GM23338 (cell line): ENCODE results near the gene LRP1B. TPM values are rescaled to one million over a fixed set of nuclear protein-coding genes. Genes with fewer than 3 reads are reported as not detected.

Experiments
- ATAC-seq: fragments of 200-7000 bp; cut with Tn5 transposase; 3 replicates; pipeline ENCODE4 v1.9.1; 2020
- DNase-seq: peaks from one replicate; pipeline ENCODE4 v3.0.0-alpha.2; 2015; ENCODE audit warnings: low spot score
- H2AFZ ChIP-seq: fragments of 200-600 bp; sonication (generic); 2 replicates; pipeline ENCODE4 v1.8.0; 2016; ENCODE audit warnings: antibody characterized with exemption, mild to moderate bottlenecking, moderate library complexity
- H3F3A ChIP-seq: fragments of 200-600 bp; sonication (generic); replicated peaks from 2 replicates; pipeline ENCODE4 v1.8.0; 2017; ENCODE audit warnings: antibody characterized with exemption, mixed run types, low read depth
- H3K27ac ChIP-seq: fragments of 200-600 bp; sonication (generic); 2 replicates; pipeline ENCODE4 v1.6.1; 2016; ENCODE audit warnings: low read depth
- H3K27me3 ChIP-seq: fragments of 200-600 bp; sonication (generic); 2 replicates; pipeline ENCODE4 v1.8.0; 2016; ENCODE audit warnings: mild to moderate bottlenecking, mixed run types, moderate library complexity; ENCODE audit not compliant: insufficient read depth
- H3K36me3 ChIP-seq: fragments of 200-600 bp; sonication (generic); 2 replicates; pipeline ENCODE4 v1.8.0; 2016; ENCODE audit warnings: mild to moderate bottlenecking; ENCODE audit not compliant: insufficient read depth
- H3K4me1 ChIP-seq: fragments of 200-600 bp; sonication (generic); 2 replicates; pipeline ENCODE4 v1.8.0; 2016; ENCODE audit warnings: mild to moderate bottlenecking, moderate library complexity; ENCODE audit not compliant: insufficient read depth
- H3K4me2 ChIP-seq: fragments of 200-600 bp; sonication (generic); 2 replicates; pipeline ENCODE4 v1.7.1; 2017; ENCODE audit warnings: mixed run types
- H3K4me3 ChIP-seq: fragments of 200-600 bp; sonication (generic); 2 replicates; pipeline ENCODE4 v1.6.1; 2016; ENCODE audit warnings: mixed run types
- H3K79me2 ChIP-seq: fragments of 200-600 bp; sonication (generic); replicated peaks from 2 replicates; pipeline ENCODE4 v1.8.0; 2017; ENCODE audit warnings: mild to moderate bottlenecking; ENCODE audit not compliant: insufficient read depth
- H3K9me2 ChIP-seq: fragments of 200-600 bp; sonication (generic); 2 replicates; pipeline ENCODE4 v1.8.0; 2017; ENCODE audit not compliant: insufficient read depth
- H4K20me1 ChIP-seq: fragments of 200-600 bp; sonication (generic); replicated peaks from 2 replicates; pipeline ENCODE4 v1.8.0; 2017; ENCODE audit warnings: mild to moderate bottlenecking; ENCODE audit not compliant: insufficient read depth
- H3K27ac Mint-ChIP-seq: 2 replicates; pipeline ENCODE4 v1.8.0; 2020; ENCODE audit warnings: inconsistent platforms, mild to moderate bottlenecking, moderate library complexity, mixed read lengths
- H3K27me3 Mint-ChIP-seq: 3 replicates; pipeline ENCODE4 v1.8.0; 2022; ENCODE audit warnings: low read depth, mild to moderate bottlenecking, moderate library complexity, mixed read lengths, inconsistent platforms; ENCODE audit not compliant: insufficient read depth, poor library complexity
- H3K36me3 Mint-ChIP-seq: 3 replicates; pipeline ENCODE4 v1.8.0; 2021; ENCODE audit warnings: low read depth, mild to moderate bottlenecking, inconsistent platforms, moderate library complexity, mixed read lengths
- H3K4me1 Mint-ChIP-seq: 3 replicates; pipeline ENCODE4 v1.8.0; 2020; ENCODE audit warnings: mild to moderate bottlenecking, inconsistent platforms, mixed read lengths
- H3K4me3 Mint-ChIP-seq: 3 replicates; pipeline ENCODE4 v1.8.0; 2021; ENCODE audit warnings: moderate library complexity, mild to moderate bottlenecking, inconsistent platforms, mixed read lengths
- H3K9me3 Mint-ChIP-seq: 3 replicates; pipeline ENCODE4 v1.8.0; 2020; ENCODE audit warnings: moderate library complexity, mild to moderate bottlenecking, inconsistent platforms, mixed read lengths
- CREB1 ChIP-seq: fragments of 250-450 bp; sonication (Bioruptor Pico); IDR thresholded peaks from 2 replicates; pipeline ENCODE4 v1.5.0; 2020; ENCODE audit warnings: low read depth, mild to moderate bottlenecking, moderate library complexity
- ETS1 ChIP-seq: IDR thresholded peaks from 2 replicates; pipeline ENCODE4 v1.6.1; 2016; ENCODE audit warnings: antibody characterized with exemption
- EZH2 ChIP-seq: fragments of 200-600 bp; sonication (generic); IDR thresholded peaks from one replicate; pipeline ENCODE4 v1.8.0; 2017; ENCODE audit warnings: antibody characterized with exemption, mild to moderate bottlenecking, low read depth; ENCODE audit not compliant: unreplicated experiment
- EZH2phosphoT487 ChIP-seq: fragments of 200-600 bp; sonication (generic); IDR thresholded peaks from one replicate; pipeline ENCODE4 v1.8.1; 2018; ENCODE audit warnings: antibody characterized with exemption; ENCODE audit not compliant: unreplicated experiment
- JUNB ChIP-seq: IDR thresholded peaks from one replicate; pipeline ENCODE4 v1.6.1; 2016; ENCODE audit warnings: antibody characterized with exemption; ENCODE audit not compliant: unreplicated experiment
- NANOG ChIP-seq: IDR thresholded peaks from 2 replicates; pipeline ENCODE4 v1.6.1; 2016; ENCODE audit warnings: antibody characterized with exemption, borderline replicate concordance
- POLR2AphosphoS5 ChIP-seq: IDR thresholded peaks from 2 replicates; pipeline ENCODE4 v1.6.1; 2016; ENCODE audit warnings: antibody characterized with exemption, low read depth
- REST ChIP-seq: IDR thresholded peaks from one replicate; pipeline ENCODE4 v1.6.1; 2018; ENCODE audit warnings: antibody characterized with exemption; ENCODE audit not compliant: unreplicated experiment
- ZNF114 ChIP-seq: fragments of 250-450 bp; sonication (Bioruptor Pico); IDR thresholded peaks from 2 replicates; pipeline ENCODE4 v1.5.0; 2020; ENCODE audit warnings: mild to moderate bottlenecking, moderate library complexity
- ZNF462 ChIP-seq: fragments of 250-450 bp; sonication (Bioruptor Pico); IDR thresholded peaks from 2 replicates; pipeline ENCODE4 v1.5.0; 2020; ENCODE audit warnings: mild to moderate bottlenecking, moderate library complexity
- polyA plus RNA-seq: library from polyadenylated mRNA; unstranded; fragments of >200 nt; fragmentation: Nextera tagmentation; extraction: Ambion mirVana; gene quantifications from 2 replicates; pipeline ENCODE4 v1.2.1, GENCODE V29; 2016
- total RNA-seq: library from RNA; depleted of rRNA; stranded (reverse); fragments of >200 nt; shearing (Covaris generic); gene quantifications from 2 replicates; pipeline ENCODE4 v1.2.3, GENCODE V29; 2014

LRP1B gene
- total and polyA plus RNA-seq, 2 experiments from 2014 or later: 0.15 to 0.97 TPM

GRCh38 chr2:141506135-141506534 lies 624.7 kb downstream of the LRP1B start (continued):
- TF ChIP-seq NANOG (no peak), REST (no peak), CREB1 (CRISPR knock-in tag) (no peak), POLR2AphosphoS5 (no peak), JUNB (no peak), EZH2 (no peak), EZH2phosphoT487 (no peak), ETS1 (no peak)

DNA sequence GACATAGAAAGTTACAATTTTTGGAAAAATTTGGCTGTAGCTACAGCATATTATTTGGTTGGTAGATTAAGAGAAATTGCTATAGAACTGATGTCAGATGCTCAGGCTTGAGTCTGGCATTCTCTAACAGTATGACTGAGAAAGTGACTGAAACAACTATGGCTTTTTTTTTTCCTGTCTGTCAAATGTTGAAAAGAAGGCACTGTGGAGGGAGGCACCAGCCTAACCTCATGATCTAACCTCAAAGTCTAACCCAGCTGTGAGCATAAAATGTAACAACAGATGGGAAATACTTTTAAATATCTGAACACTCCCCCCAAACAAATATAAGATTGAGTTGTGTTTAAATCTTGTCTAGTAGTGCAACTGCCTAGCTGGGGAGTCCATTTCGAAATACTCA lies 629.1 kb downstream of the LRP1B start:
- Histone ChIP-seq H4K20me1 (no peaks in the 10 kb centered on the region), H2AFZ (no peak overlapping the region)
- no peaks in the 10 kb centered on the region for H3K9me3 Mint-ChIP-seq

DNA sequence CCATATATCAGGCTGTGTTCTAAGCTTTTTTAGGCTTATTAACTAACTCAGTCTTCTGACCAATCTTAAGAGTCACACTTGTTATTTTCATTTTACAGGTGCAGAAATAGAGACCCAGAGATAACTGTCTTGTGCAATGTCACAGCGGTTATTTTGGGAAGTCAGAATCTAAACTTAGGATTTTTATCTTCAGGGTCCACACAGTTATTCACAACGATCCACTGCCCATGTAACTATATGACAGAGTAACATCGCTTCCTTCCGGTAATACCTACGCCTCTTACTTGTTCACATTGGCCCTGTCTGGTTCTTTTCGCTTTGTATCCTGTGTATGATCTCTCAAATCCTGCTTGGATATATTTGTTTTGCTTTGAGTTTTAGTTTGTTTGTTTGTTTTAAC lies 631.7 kb downstream of the LRP1B start:
- H3K27me3 ChIP-seq: no peaks in the 10 kb centered on the region
- H2AFZ ChIP-seq: no peak overlapping the region
- H3K4me2 ChIP-seq: no peak overlapping the region
- Mint-ChIP-seq H3K36me3 (no peaks in the 10 kb centered on the region), H3K4me3 (no peak overlapping the region), H3K27ac (no peak overlapping the region; the same call in 1 of the 2 replicates), H3K27me3 (no peaks in the 10 kb centered on the region), H3K4me1 (peaks cover 5% of the 10 kb centered on the region; the same call in 2 of the 3 replicates), H3K9me3 (no peaks in the 10 kb centered on the region)
- ATAC-seq (no peak), DNase-seq (no peak)
- H3K9me2 ChIP-seq: no peaks in the 10 kb centered on the region
- no peak overlapping the region for H3K4me3 ChIP-seq
- no peaks in the 10 kb centered on the region for H3K36me3 ChIP-seq
- H3F3A ChIP-seq: no peaks in the 10 kb centered on the region
- H3K79me2 ChIP-seq: no peaks in the 10 kb centered on the region
- no peak overlapping the region for H3K27ac ChIP-seq
- H3K4me1 ChIP-seq: no peaks in the 10 kb centered on the region
- no peaks in the 10 kb centered on the region for H4K20me1 ChIP-seq
- TF ChIP-seq ZNF462 (CRISPR knock-in tag): no peak

More for the DNA sequence above, 629.1 kb downstream of the LRP1B start:
- no peaks in the 10 kb centered on the region for H3K79me2 ChIP-seq
- H3K27me3 Mint-ChIP-seq: no peaks in the 10 kb centered on the region
- H3K4me1 Mint-ChIP-seq: peaks cover 5% of the 10 kb centered on the region; the same call in 2 of the 3 replicates
- ATAC-seq: no peak
- no peak overlapping the region for H3K4me3 Mint-ChIP-seq
- H3K36me3 Mint-ChIP-seq: no peaks in the 10 kb centered on the region
- H3K9me2 ChIP-seq: no peaks in the 10 kb centered on the region
- no peak overlapping the region for H3K4me3 ChIP-seq
- H3K36me3 ChIP-seq: no peaks in the 10 kb centered on the region
- no peaks in the 10 kb centered on the region for H3K4me1 ChIP-seq
- H3K4me2 ChIP-seq: no peak overlapping the region
- H3K27me3 ChIP-seq: no peaks in the 10 kb centered on the region
- H3K27ac Mint-ChIP-seq: no peak overlapping the region; the same call in 1 of the 2 replicates
- no peaks in the 10 kb centered on the region for H3F3A ChIP-seq
- H3K27ac ChIP-seq: no peak overlapping the region
- DNase-seq: no peak
- TF ChIP-seq NANOG (no peak), ZNF114 (CRISPR knock-in tag) (no peak)
